Testis (tissue), 3 donors: ENCODE measurements around the gene ACE. TPM values are rescaled to one million over a fixed set of nuclear protein-coding genes. Genes with fewer than 3 reads are reported as not detected.

ENCODE experiments used
- DNase-seq: peaks from one replicate; pipeline ENCODE4 v3.0.0-alpha.2; 2019
- H3K27ac ChIP-seq, 2 donors: fragments of 200-600 bp; sonication (generic); one replicate each; pipeline ENCODE4 v1.5.1; 2019
- H3K27me3 ChIP-seq: fragments of 200-600 bp; sonication (generic); one replicate; pipeline ENCODE4 v1.5.1; 2019
- H3K36me3 ChIP-seq: fragments of 200-600 bp; sonication (generic); one replicate; pipeline ENCODE4 v1.5.1; 2017; ENCODE audit warnings: low read depth; ENCODE audit errors: missing control alignments
- H3K4me1 ChIP-seq: fragments of 200-600 bp; sonication (generic); one replicate; pipeline ENCODE4 v1.5.1; 2019
- H3K4me3 ChIP-seq, 2 donors: fragments of 200-600 bp; sonication (generic); one replicate each; pipeline ENCODE4 v1.5.1; 2017 to 2019
- H3K9me3 ChIP-seq: fragments of 200-600 bp; sonication (generic); one replicate; pipeline ENCODE4 v1.5.1; 2017
- CTCF ChIP-seq, 3 experiments: fragments of 450-650 bp in 2 of 3; fragments of 200-600 bp in 1 of 3; sonication (generic) in 1 of 3; IDR thresholded peaks; one replicate each; pipeline ENCODE4 v1.5.1; 2016 to 2019; ENCODE audit warnings: antibody characterized with exemption in 3 of 3, mild to moderate bottlenecking in 2 of 3, moderate library complexity in 1 of 3
- POLR2A ChIP-seq: fragments of 450-650 bp; IDR thresholded peaks from one replicate; pipeline ENCODE4 v1.6.1; 2017; ENCODE audit warnings: antibody characterized with exemption, mild to moderate bottlenecking, moderate library complexity
- WGBS, 2 donors: methylation state at CpG; one replicate each; pipeline ENCODE4 v1.1.5; 2018; 5-methylcytosine and 5-hydroxymethylcytosine counted together
- intact Hi-C: fragments of 100-400 bp; cut with DNase I; formaldehyde crosslinking; loops from one replicate; pipeline ENCODE4 v1.15.1; 2023; ENCODE audit warnings: low total_unique reads
- polyA plus RNA-seq: library from polyadenylated mRNA; stranded (reverse); fragments of 350-450 nt; fragmentation: Illumina TruSeq; extraction: RNeasy Lipid Tissue Mini Kit (QIAGEN cat#74804); gene quantifications from one replicate; pipeline ENCODE4 v1.2.3, GENCODE V29; 2014; ENCODE audit warnings: low read depth, low replicate concordance; ENCODE audit not compliant: insufficient read depth
- total RNA-seq, 2 donors: library from RNA; depleted of rRNA; stranded (reverse); fragments of >200 nt; gene quantifications; one replicate each; pipeline ENCODE4 v1.2.3, GENCODE V29; 2016

The ACE gene
- total and polyA plus RNA-seq, 3 donors from 2014 or later: 87.8 to 216 (median 174) TPM

- no peak for TF ChIP-seq POLR2A
- 93 to 96% methylated on average over 13 of the region's 13 CpGs for WGBS, 2 donors
- no peak overlapping the region for H3K4me3 ChIP-seq
- no peak for DNase-seq
- intact Hi-C loops: no loop called here
- H3K9me3 ChIP-seq: no peaks in the 10 kb centered on the region
- peaks cover 21% of the 10 kb centered on the region for H3K4me1 ChIP-seq
- no peak overlapping the region for H3K27ac ChIP-seq
- no peaks in the 10 kb centered on the region for H3K27me3 ChIP-seq
- H3K36me3 ChIP-seq: no peaks in the 10 kb centered on the region
Measured at GRCh38 chr17:63441654-63442053, 35.2 kb upstream of the ACE start.

- WGBS, 2 donors: 84 to 88% methylated on average over 8 of the region's 8 CpGs
- no peaks in the 10 kb centered on the region for H3K9me3 ChIP-seq
- intact Hi-C loops: no loop called here
- no peak for DNase-seq
- no peak overlapping the region for H3K4me3 ChIP-seq
- peaks cover 21% of the 10 kb centered on the region for H3K4me1 ChIP-seq
- no peaks in the 10 kb centered on the region for H3K36me3 ChIP-seq
- no peaks in the 10 kb centered on the region for H3K27me3 ChIP-seq
- TF ChIP-seq CTCF (IDR thresholded peaks at IDR 0.05) (no peak), POLR2A (no peak)
- no peak overlapping the region for H3K27ac ChIP-seq
Measured at GRCh38 chr17:63442074-63442473, 34.8 kb upstream of the ACE start.

GRCh38 chr17:63442549-63443035, 34.3 kb upstream of the ACE start:
- Histone ChIP-seq H3K27ac (no peak overlapping the region), H3K9me3 (no peaks in the 10 kb centered on the region), H3K36me3 (no peaks in the 10 kb centered on the region), H3K27me3 (no peaks in the 10 kb centered on the region), H3K4me3 (no peak overlapping the region), H3K4me1 (peaks cover 22% of the 10 kb centered on the region)
- intact Hi-C loops: no loop called here
- peak; percentile 57 for DNase-seq
- no peak for TF ChIP-seq CTCF (IDR thresholded peaks at IDR 0.05)
- no peak for TF ChIP-seq POLR2A
- 72 to 77% methylated on average over 10 to 11 of the region's 11 CpGs for WGBS, 2 donors

- Histone ChIP-seq H3K27ac (no peak overlapping the region), H3K27me3 (no peaks in the 10 kb centered on the region), H3K36me3 (no peaks in the 10 kb centered on the region), H3K9me3 (no peaks in the 10 kb centered on the region), H3K4me1 (peaks cover 23% of the 10 kb centered on the region), H3K4me3 (no peak overlapping the region)
- DNase-seq: no peak
- intact Hi-C loops: no loop called here
- WGBS, 2 donors: 81 to 94% methylated on average over 6 of the region's 6 CpGs
- TF ChIP-seq CTCF (IDR thresholded peaks at IDR 0.05): no peak
- TF ChIP-seq POLR2A: no peak
Measured at GRCh38 chr17:63443053-63443452, 33.8 kb upstream of the ACE start.

GRCh38 chr17:63444457-63444856, 32.4 kb upstream of the ACE start:
- Histone ChIP-seq H3K36me3 (no peaks in the 10 kb centered on the region), H3K9me3 (no peaks in the 10 kb centered on the region), H3K27me3 (no peaks in the 10 kb centered on the region), H3K27ac (no peak overlapping the region), H3K4me3 (no peak overlapping the region), H3K4me1 (peaks cover 23% of the 10 kb centered on the region)
- no peak for TF ChIP-seq CTCF (IDR thresholded peaks at IDR 0.05)
- TF ChIP-seq POLR2A: no peak
- no peak for DNase-seq
- 83 to 86% methylated on average over 3 of the region's 3 CpGs for WGBS, 2 donors
- intact Hi-C loops: no loop called here
